GM19372 (cell line): ENCODE data around the gene ST8SIA6.
"Not testable (repeated sequence)": the region's sequence is repeated elsewhere in the genome, so short reads cannot be mapped to it uniquely, and the experiment has no call there.

ENCODE experiments used
- ATAC-seq: cut with Tn5 transposase; IDR thresholded peaks from one replicate; pipeline ENCODE4 v1.9.1; 2021; ENCODE audit warnings: mild to moderate bottlenecking, low read depth, moderate library complexity; ENCODE audit not compliant: unreplicated experiment

ST8SIA6 gene

GRCh38 chr10:17352583-17352982 lies 101.8 kb downstream of the ST8SIA6 start:
- no peak for ATAC-seq

- no peak for ATAC-seq
Measured at GRCh38 chr10:17351506-17351905, 102.9 kb downstream of the ST8SIA6 start.

- no peak for ATAC-seq
Measured at GRCh38 chr10:17349717-17350116, 104.7 kb downstream of the ST8SIA6 start.

- ATAC-seq, result no peak
Measured at GRCh38 chr10:17348501-17349349, 105.7 kb downstream of the ST8SIA6 start.

GRCh38 chr10:17348011-17348500 lies 106.3 kb downstream of the ST8SIA6 start:
- ATAC-seq, result no peak

- ATAC-seq, result no peak
Measured at GRCh38 chr10:17344206-17344605, 110.2 kb downstream of the ST8SIA6 start.

GRCh38 chr10:17343118-17343517 lies 111.3 kb downstream of the ST8SIA6 start:
- ATAC-seq, result no peak

GRCh38 chr10:17340144-17340829 lies 114.1 kb downstream of the ST8SIA6 start:
- no peak for ATAC-seq

GRCh38 chr10:17335065-17335464 lies 119.3 kb downstream of the ST8SIA6 start:
- ATAC-seq, result no peak

- ATAC-seq, result no peak
Measured at GRCh38 chr10:17330501-17330900, 123.9 kb downstream of the ST8SIA6 start.

GRCh38 chr10:17326377-17326776 lies 128.0 kb downstream of the ST8SIA6 start:
- ATAC-seq, result no peak

GRCh38 chr10:17321957-17322356 lies 132.4 kb downstream of the ST8SIA6 start:
- ATAC-seq, result not testable (repeated sequence)

GRCh38 chr10:17316488-17317170 lies 137.8 kb downstream of the ST8SIA6 start:
- ATAC-seq, result peak; percentile 51

- no peak for ATAC-seq
Measured at GRCh38 chr10:17309435-17309834, 145.0 kb downstream of the ST8SIA6 start.

- no peak for ATAC-seq
Measured at GRCh38 chr10:17307123-17307522, 147.3 kb downstream of the ST8SIA6 start.

- no peak for ATAC-seq
Measured at GRCh38 chr10:17292375-17292774, 162.0 kb downstream of the ST8SIA6 start.

GRCh38 chr10:17290226-17290625 lies 164.2 kb downstream of the ST8SIA6 start:
- no peak for ATAC-seq

- ATAC-seq, result no peak
Measured at GRCh38 chr10:17289763-17290162, 164.6 kb downstream of the ST8SIA6 start.

- no peak for ATAC-seq
Measured at GRCh38 chr10:17286562-17287550, 167.5 kb downstream of the ST8SIA6 start.

GRCh38 chr10:17282311-17282710 lies 172.1 kb downstream of the ST8SIA6 start:
- no peak for ATAC-seq
